HEK293 (cell line): ENCODE results near the gene MRPL39.

ENCODE experiments used
- CTCF ChIP-seq: fragments of 450-650 bp; formaldehyde crosslinking; IDR thresholded peaks from 2 replicates; pipeline ENCODE4 v1.5.1; 2016; ENCODE audit warnings: missing biosample characterization, missing genetic modification characterization
- GLI4 ChIP-seq: fragments of 450-650 bp; formaldehyde crosslinking; IDR thresholded peaks from 2 replicates; pipeline ENCODE4 v1.5.1; 2016; ENCODE audit warnings: missing biosample characterization, missing genetic modification characterization
- PBX3 ChIP-seq: sonication (generic); formaldehyde crosslinking; IDR thresholded peaks from 2 replicates; pipeline ENCODE4 v1.8.1; 2022; ENCODE audit warnings: mild to moderate bottlenecking, moderate library complexity, missing genetic modification reagents
- REPIN1 ChIP-seq: fragments of 450-650 bp; formaldehyde crosslinking; IDR thresholded peaks from 2 replicates; pipeline ENCODE4 v1.5.1; 2017; ENCODE audit warnings: missing biosample characterization, missing genetic modification characterization, low read depth
- ZBTB44 ChIP-seq: fragments of 450-650 bp; IDR thresholded peaks from 2 replicates; pipeline ENCODE4 v1.5.1; 2018; ENCODE audit warnings: missing biosample characterization, mild to moderate bottlenecking, missing genetic modification characterization
- ZBTB7A ChIP-seq: fragments of 450-650 bp; formaldehyde crosslinking; IDR thresholded peaks from 2 replicates; pipeline ENCODE4 v1.5.1; 2016; ENCODE audit warnings: low read depth, missing biosample characterization, missing genetic modification characterization
- ZBTB8A ChIP-seq: fragments of 450-650 bp; formaldehyde crosslinking; IDR thresholded peaks from 2 replicates; pipeline ENCODE4 v1.5.1; 2016; ENCODE audit warnings: missing biosample characterization, missing genetic modification characterization
- ZNF155 ChIP-seq: fragments of 450-650 bp; formaldehyde crosslinking; IDR thresholded peaks from 2 replicates; pipeline ENCODE4 v1.5.1; 2016; ENCODE audit warnings: missing biosample characterization, missing genetic modification characterization
- ZNF174 ChIP-seq: fragments of 450-650 bp; formaldehyde crosslinking; IDR thresholded peaks from 2 replicates; pipeline ENCODE4 v1.5.0; 2017; ENCODE audit warnings: missing biosample characterization, mild to moderate bottlenecking, missing genetic modification characterization
- ZNF37A ChIP-seq: fragments of 450-650 bp; IDR thresholded peaks from 2 replicates; pipeline ENCODE4 v1.5.1; 2018; ENCODE audit warnings: missing biosample characterization, missing genetic modification characterization
- ZNF626 ChIP-seq: fragments of 450-650 bp; sonication (Bioruptor Pico); formaldehyde crosslinking; IDR thresholded peaks from 2 replicates; pipeline ENCODE4 v1.5.1; 2018; ENCODE audit warnings: missing biosample characterization, missing genetic modification characterization, inconsistent platforms
- ZSCAN5A ChIP-seq: fragments of 450-650 bp; formaldehyde crosslinking; IDR thresholded peaks from 2 replicates; pipeline ENCODE4 v1.5.1; 2016; ENCODE audit warnings: missing biosample characterization, missing genetic modification characterization

GRCh38 chr21:25589887-25590286 lies 17.4 kb downstream of the MRPL39 start:
- TF ChIP-seq ZNF174 (tag by site-specific recombination) = no peak
- TF ChIP-seq GLI4 (tag by site-specific recombination) = no peak
- no peak for TF ChIP-seq CTCF (tag by site-specific recombination)
- TF ChIP-seq ZBTB44 (tag by site-specific recombination) = no peak
- no peak for TF ChIP-seq ZBTB7A (tag by site-specific recombination)
- TF ChIP-seq ZNF37A (tag by site-specific recombination) = no peak
- no peak for TF ChIP-seq ZBTB8A (tag by site-specific recombination)
- TF ChIP-seq ZNF626 = no peak
- no peak for TF ChIP-seq ZNF155
- no peak for TF ChIP-seq ZSCAN5A
- no peak for TF ChIP-seq PBX3 (CRISPR knock-in tag)
- TF ChIP-seq REPIN1 (tag by site-specific recombination) = no peak
